HCT116 (cell line): ENCODE results near the gene E2F6. TPM values are rescaled to one million over a fixed set of nuclear protein-coding genes. Genes with fewer than 3 reads are reported as not detected.

Experiments used
- ATAC-seq: fragments of 200-7000 bp; cut with Tn5 transposase; 2 replicates; pipeline ENCODE4 v1.9.1; 2020; ENCODE audit warnings: mild to moderate bottlenecking, moderate library complexity
- BruUV-seq: library from RNA; stranded (reverse); fragments of 400-500 nt; replicated peaks from 2 replicates; lab custom pipeline; 2021; lab: Mats Ljungman, UMichigan
- CTCF ChIA-PET: fragments of 300-600 bp; sonication (Branson Sonifier 250); formaldehyde crosslinking; loops from one replicate; lab custom pipeline; 2021; ENCODE audit warnings: antibody characterized with exemption; lab: Charles Lee
- POLR2A ChIA-PET: fragments of 300-600, 350-600 bp; sonication (Branson Sonifier 250); formaldehyde crosslinking; loops from one replicate; lab custom pipeline; 2021; ENCODE audit warnings: antibody characterized with exemption; lab: Charles Lee
- RAD21 ChIA-PET, 2 experiments: fragments of 300-600 bp; sonication (Branson Sonifier 250); formaldehyde crosslinking; loops; one replicate each; lab custom pipeline; 2023; ENCODE audit warnings: low total read pairs in 2 of 2; ENCODE audit not compliant: uncharacterized antibody in 2 of 2, unreplicated experiment in 2 of 2, low non-redundant PET in 1 of 2; lab: Charles Lee
- DNase-seq: peaks from one replicate; pipeline ENCODE4 v3.0.0-alpha.2; 2010; ENCODE audit warnings: low read depth, low spot score
- H2AFZ ChIP-seq: fragments of 200-600 bp; shearing (Covaris generic), sonication (generic); 2 replicates; pipeline ENCODE4 v1.6.1; 2017; ENCODE audit warnings: low read depth, mixed run types, mixed read lengths, antibody characterized with exemption, low read length; ENCODE audit not compliant: poor library complexity, severe bottlenecking
- H3K27ac ChIP-seq: 2 replicates; pipeline ENCODE4 v1.5.1; 2012; ENCODE audit warnings: low read depth, low read length
- H3K27me3 ChIP-seq: fragments of 200-600 bp; sonication (generic); 2 replicates; pipeline ENCODE4 v1.6.1; 2016; ENCODE audit warnings: mixed run types, low read length, mixed read lengths; ENCODE audit not compliant: insufficient read depth
- H3K36me3 ChIP-seq, 2 experiments: fragments of 200-500 bp in 1 of 2; fragments of 200-600 bp in 1 of 2; sonication (Bioruptor generic) in 1 of 2; sonication (generic) in 1 of 2; 2 replicates each; pipeline versions ENCODE4 v1.5.1 to v1.6.1; 2014 to 2016; ENCODE audit warnings: low read length in 2 of 2, inconsistent platforms in 1 of 2, mixed read lengths in 1 of 2, mixed run types in 1 of 2; ENCODE audit not compliant: insufficient read depth in 2 of 2, control insufficient read depth in 1 of 2
- H3K4me1 ChIP-seq, 2 experiments: fragments of 200-600 bp in 1 of 2; sonication (generic) in 1 of 2; 2 replicates each; pipeline versions ENCODE4 v1.5.1 to v1.6.1; 2012 to 2017; ENCODE audit warnings: low read length in 2 of 2, inconsistent platforms in 1 of 2, mild to moderate bottlenecking in 1 of 2, mixed read lengths in 1 of 2, mixed run types in 1 of 2, moderate library complexity in 1 of 2; ENCODE audit not compliant: insufficient read depth in 2 of 2, control insufficient read depth in 1 of 2
- H3K4me2 ChIP-seq: fragments of 200-600 bp; sonication (generic); 2 replicates; pipeline ENCODE4 v1.6.1; 2017; ENCODE audit warnings: mixed run types, low read length, mixed read lengths
- H3K4me3 ChIP-seq, 2 experiments: fragments of 200-600 bp in 1 of 2; sonication (generic) in 1 of 2; replicated peaks in 1 of 2; 2 replicates each; pipeline ENCODE4 v1.5.1; 2011 to 2016; ENCODE audit warnings: low read length in 2 of 2, control low read depth in 1 of 2, low read depth in 1 of 2, mild to moderate bottlenecking in 1 of 2, mixed read lengths in 1 of 2, mixed run types in 1 of 2
- H3K79me2 ChIP-seq: fragments of 200-600 bp; sonication (generic); 2 replicates; pipeline ENCODE4 v1.6.1; 2017; ENCODE audit warnings: mild to moderate bottlenecking, mixed run types, low read length, moderate library complexity, mixed read lengths; ENCODE audit not compliant: insufficient read depth
- H3K9ac ChIP-seq: fragments of 200-600 bp; sonication (generic); 2 replicates; pipeline ENCODE4 v1.6.1; 2016; ENCODE audit warnings: low read length, mixed read lengths
- H3K9me2 ChIP-seq: fragments of 200-600 bp; sonication (generic), shearing (Covaris generic); 2 replicates; pipeline ENCODE4 v1.6.1; 2017; ENCODE audit warnings: mixed run types, mild to moderate bottlenecking, moderate library complexity; ENCODE audit not compliant: insufficient read depth
- H3K9me3 ChIP-seq, 2 experiments: fragments of 200-500 bp in 1 of 2; fragments of 200-600 bp in 1 of 2; sonication (Bioruptor generic) in 1 of 2; sonication (generic) in 1 of 2; 2 replicates each; pipeline ENCODE4 v1.6.1; 2014 to 2017; ENCODE audit warnings: low read length in 2 of 2, mixed read lengths in 2 of 2, inconsistent platforms in 1 of 2, low read depth in 1 of 2, mild to moderate bottlenecking in 1 of 2, mixed run types in 1 of 2, moderate library complexity in 1 of 2; ENCODE audit not compliant: control insufficient read depth in 1 of 2, insufficient read depth in 1 of 2
- H4K20me1 ChIP-seq: fragments of 200-600 bp; sonication (generic), shearing (Covaris generic); 2 replicates; pipeline ENCODE4 v1.6.1; 2017; ENCODE audit warnings: mixed run types, mild to moderate bottlenecking, moderate library complexity; ENCODE audit not compliant: insufficient read depth
- ATF3 ChIP-seq: IDR thresholded peaks from 2 replicates; pipeline ENCODE4 v1.6.1; 2012
- CBX3 ChIP-seq: IDR thresholded peaks from 2 replicates; pipeline ENCODE4 v1.6.1; 2012; ENCODE audit warnings: low read depth
- CEBPB ChIP-seq: IDR thresholded peaks from 2 replicates; pipeline ENCODE4 v1.6.1; 2012; ENCODE audit warnings: low read depth
- ELF1 ChIP-seq: IDR thresholded peaks from 2 replicates; pipeline ENCODE4 v1.6.1; 2012; ENCODE audit warnings: low read depth, borderline replicate concordance
- EZH2 ChIP-seq: fragments of 200-600 bp; sonication (generic); IDR thresholded peaks from 2 replicates; pipeline ENCODE4 v1.6.1; 2017; ENCODE audit warnings: antibody characterized with exemption, mixed run types
- FOSL1 ChIP-seq: IDR thresholded peaks from 2 replicates; pipeline ENCODE4 v1.6.1; 2012; ENCODE audit warnings: low read depth
- JUND ChIP-seq: IDR thresholded peaks from 2 replicates; pipeline ENCODE4 v1.6.1; 2012
- MAX ChIP-seq: IDR thresholded peaks from 2 replicates; pipeline ENCODE4 v1.6.1; 2012
- POLR2A ChIP-seq: IDR thresholded peaks from 2 replicates; pipeline ENCODE4 v1.7.0; 2011; ENCODE audit warnings: borderline replicate concordance; ENCODE audit not compliant: insufficient read depth, insufficient read length; ENCODE audit errors: extremely low read depth
- POLR2AphosphoS5 ChIP-seq: IDR thresholded peaks from 2 replicates; pipeline ENCODE4 v1.6.1; 2011; ENCODE audit warnings: mild to moderate bottlenecking, low read depth, low read length, moderate library complexity
- RAD21 ChIP-seq: IDR thresholded peaks from 2 replicates; pipeline ENCODE4 v1.6.1; 2012; ENCODE audit warnings: low read depth, mild to moderate bottlenecking
- REST ChIP-seq: IDR thresholded peaks from 2 replicates; pipeline ENCODE4 v1.6.1; 2012; ENCODE audit warnings: low read depth
- SIN3A ChIP-seq: IDR thresholded peaks from 2 replicates; pipeline ENCODE4 v1.6.1; 2012; ENCODE audit warnings: low read depth
- SP1 ChIP-seq: IDR thresholded peaks from 2 replicates; pipeline ENCODE4 v1.6.1; 2012; ENCODE audit warnings: low read depth
- SRF ChIP-seq: IDR thresholded peaks from 2 replicates; pipeline ENCODE4 v1.6.1; 2012; ENCODE audit warnings: low read depth
- TCF7L2 ChIP-seq: IDR thresholded peaks from 2 replicates; pipeline ENCODE4 v1.7.0; 2011; ENCODE audit warnings: borderline replicate concordance, inconsistent platforms; ENCODE audit not compliant: insufficient read depth, insufficient read length; ENCODE audit errors: extremely low read depth
- YY1 ChIP-seq: IDR thresholded peaks from 2 replicates; pipeline ENCODE4 v1.6.1; 2011; ENCODE audit warnings: low read length, low read depth, moderate library complexity, mild to moderate bottlenecking; ENCODE audit not compliant: insufficient replicate concordance; ENCODE audit errors: extremely low read depth
- ZBTB33 ChIP-seq: IDR thresholded peaks from 2 replicates; pipeline ENCODE4 v1.6.1; 2011; ENCODE audit warnings: mild to moderate bottlenecking, low read length, moderate library complexity; ENCODE audit not compliant: insufficient replicate concordance; ENCODE audit errors: extremely low read depth
- ZFX ChIP-seq: fragments of 450-650 bp; IDR thresholded peaks from 2 replicates; pipeline ENCODE4 v1.6.1; 2017
- ZNF274 ChIP-seq: fragments of 200-500 bp; sonication (Bioruptor generic); IDR thresholded peaks from 2 replicates; pipeline ENCODE4 v1.6.1; 2014; ENCODE audit warnings: mild to moderate bottlenecking, low read depth, low read length, inconsistent platforms
- intact Hi-C: fragments of 100-400 bp; cut with micrococcal nuclease; formaldehyde crosslinking; loops from 2 replicates; pipeline ENCODE4 v1.10.0; 2022
- total RNA-seq: library from RNA; stranded (reverse); gene quantifications from one replicate; pipeline ENCODE4 v1.2.1, GENCODE V29; 2021; ENCODE audit not compliant: unreplicated experiment

Gene E2F6
- total RNA-seq, 1 experiment from 2014 or later: 22.8 TPM

GRCh38 chr2:11406267-11406957 lies 59.5 kb downstream of the E2F6 start:
- TF ChIP-seq CEBPB: no peak
- TF ChIP-seq EZH2: no peak
- TF ChIP-seq SIN3A: no peak
- TF ChIP-seq TCF7L2: no peak
- TF ChIP-seq POLR2AphosphoS5: no peak
- no peak for TF ChIP-seq SRF
- TF ChIP-seq ATF3: no peak
- no peak for TF ChIP-seq CBX3
- no peak for TF ChIP-seq REST
- TF ChIP-seq POLR2A: no peak
- TF ChIP-seq YY1: no peak
- no peak for TF ChIP-seq FOSL1
- no peak for TF ChIP-seq ZNF274
- TF ChIP-seq SP1: no peak
- no peak for TF ChIP-seq MAX
- TF ChIP-seq ZBTB33: no peak
- TF ChIP-seq JUND: no peak
- TF ChIP-seq RAD21: no peak
- TF ChIP-seq ZFX: no peak
- TF ChIP-seq ELF1: no peak
- ATAC-seq: no peak
- no peaks in the 10 kb centered on the region for H3K27me3 ChIP-seq
- POLR2A ChIA-PET: no interaction called here
- no peak for DNase-seq
- intact Hi-C loops: no loop called here
- no peak overlapping the region for H3K4me2 ChIP-seq
- CTCF ChIA-PET: no interaction called here
- no peaks in the 10 kb centered on the region for H3K36me3 ChIP-seq
- no peaks in the 10 kb centered on the region for H4K20me1 ChIP-seq
- peaks cover 3 to 27% of the 10 kb centered on the region in 2 experiments; a peak in 2 of 4 replicates for H3K4me1 ChIP-seq
- no peak overlapping the region for H3K9ac ChIP-seq
- no peak overlapping the region for H2AFZ ChIP-seq
- no peaks in the 10 kb centered on the region for H3K9me3 ChIP-seq
- no peaks in the 10 kb centered on the region for H3K79me2 ChIP-seq
- H3K27ac ChIP-seq: no peak overlapping the region
- BruUV-seq: no TSS peak
- no peaks in the 10 kb centered on the region for H3K9me2 ChIP-seq
- RAD21 ChIA-PET: no interaction called here
- H3K4me3 ChIP-seq: no peak overlapping the region
